Loucy (cell line): ENCODE measurements around the gene RMC1.
"Not testable (repeated sequence)": the region's sequence is repeated elsewhere in the genome, so short reads cannot be mapped to it uniquely, and the experiment has no call there.

Experiments
- CTCF ChIP-seq: fragments of 200-600 bp; sonication (generic); conservative IDR thresholded peaks from 2 replicates; pipeline ENCODE4 v1.5.1; 2014; ENCODE audit warnings: mild to moderate bottlenecking, antibody characterized with exemption, low read length
- EZH2phosphoT487 ChIP-seq: fragments of 200-600 bp; IDR thresholded peaks from 2 replicates; pipeline ENCODE4 v1.6.1; 2018; ENCODE audit warnings: antibody characterized with exemption, mild to moderate bottlenecking, moderate library complexity, borderline replicate concordance

- not testable (repeated sequence) for TF ChIP-seq CTCF, EZH2phosphoT487
These were observed 7.6 kb downstream of the RMC1 start for GRCh38 chr18:23510923-23511322.
